OCI-M2 (cell line): ENCODE results near the gene ATAD2B.

Experiments used
- DNase-seq: peaks from one replicate; lab custom pipeline; 2025; ENCODE audit not compliant: unreplicated experiment; lab: John Stamatoyannopoulos, UW

The ATAD2B gene

GRCh38 chr2:23915327-23915726 lies 11.6 kb downstream of the ATAD2B start:
- no peak for DNase-seq

DNA sequence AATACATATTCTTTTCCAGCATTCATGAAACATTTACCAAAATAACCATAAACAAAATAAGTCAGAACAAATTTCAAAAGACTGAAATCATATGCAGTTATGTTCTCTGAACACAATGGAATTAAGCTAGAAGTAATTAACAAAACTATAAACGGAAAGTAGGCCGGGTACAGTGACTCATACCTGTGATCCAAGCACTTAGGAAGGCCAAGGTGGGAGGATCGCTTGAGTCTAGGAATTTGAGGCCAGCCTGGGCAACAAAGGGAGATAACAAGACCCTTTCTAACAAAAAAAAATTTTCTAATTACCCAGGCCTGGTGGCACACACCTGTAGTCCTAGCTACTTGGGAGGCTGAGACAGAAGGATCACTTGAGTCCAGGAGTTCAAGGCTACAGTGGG lies 14.9 kb downstream of the ATAD2B start:
- no peak for DNase-seq

- no peak for DNase-seq
These were observed 21.8 kb downstream of the ATAD2B start for GRCh38 chr2:23905155-23905554.

GRCh38 chr2:23904692-23905091 lies 22.2 kb downstream of the ATAD2B start:
- no peak for DNase-seq

- no peak for DNase-seq
These were observed 22.7 kb downstream of the ATAD2B start for GRCh38 chr2:23904215-23904614.

GRCh38 chr2:23903034-23903433 lies 23.9 kb downstream of the ATAD2B start:
- no peak for DNase-seq

DNA sequence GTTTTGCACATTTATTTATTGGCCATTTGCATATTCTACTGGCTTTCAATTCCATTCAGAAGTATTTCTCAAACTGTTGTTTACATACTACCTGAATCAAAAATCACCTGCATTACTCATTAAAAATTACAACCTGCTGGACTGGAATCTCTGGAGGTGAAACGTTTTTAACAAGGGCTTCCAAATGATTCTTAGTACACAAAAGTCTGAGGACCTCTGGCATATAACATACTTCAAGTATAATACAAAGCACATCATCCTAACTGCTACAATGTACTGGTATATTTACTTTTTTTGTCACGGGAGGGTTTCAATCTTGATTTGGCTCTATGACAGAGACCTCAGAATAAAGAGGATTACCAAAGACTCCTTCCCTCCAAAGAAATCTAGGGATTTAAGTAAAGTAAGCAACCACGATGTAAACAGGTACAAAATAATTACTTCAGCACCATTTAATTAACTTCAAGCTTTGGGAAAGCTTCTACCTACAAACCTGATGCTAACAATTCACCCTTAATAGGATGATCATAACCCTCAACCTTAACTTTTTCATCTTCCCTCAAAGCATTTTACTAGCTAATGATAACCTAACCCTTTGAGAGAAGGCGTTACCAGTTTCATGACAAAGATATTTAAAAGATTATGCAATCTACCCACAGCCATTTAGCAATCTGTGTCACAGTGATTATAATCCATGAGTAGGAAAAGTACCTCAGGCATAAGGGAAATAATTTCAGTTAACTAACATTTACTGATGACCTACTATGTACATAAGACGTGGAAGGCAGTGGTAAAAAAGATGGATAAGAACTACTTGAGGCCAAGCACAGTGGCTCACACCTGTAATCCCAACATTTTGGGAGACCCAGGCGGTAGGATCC lies 24.7 kb downstream of the ATAD2B start:
- DNase-seq, result no peak

- no peak for DNase-seq
These were observed 26.2 kb downstream of the ATAD2B start for GRCh38 chr2:23900541-23901322.

GRCh38 chr2:23900133-23900532 lies 26.8 kb downstream of the ATAD2B start:
- no peak for DNase-seq

- no peak for DNase-seq
These were observed 55.7 kb downstream of the ATAD2B start for GRCh38 chr2:23871206-23871605.

- DNase-seq, result no peak
These were observed 59.5 kb downstream of the ATAD2B start for GRCh38 chr2:23867449-23867848.

- DNase-seq, result no peak
These were observed 64.1 kb downstream of the ATAD2B start for GRCh38 chr2:23862716-23863426.

DNA sequence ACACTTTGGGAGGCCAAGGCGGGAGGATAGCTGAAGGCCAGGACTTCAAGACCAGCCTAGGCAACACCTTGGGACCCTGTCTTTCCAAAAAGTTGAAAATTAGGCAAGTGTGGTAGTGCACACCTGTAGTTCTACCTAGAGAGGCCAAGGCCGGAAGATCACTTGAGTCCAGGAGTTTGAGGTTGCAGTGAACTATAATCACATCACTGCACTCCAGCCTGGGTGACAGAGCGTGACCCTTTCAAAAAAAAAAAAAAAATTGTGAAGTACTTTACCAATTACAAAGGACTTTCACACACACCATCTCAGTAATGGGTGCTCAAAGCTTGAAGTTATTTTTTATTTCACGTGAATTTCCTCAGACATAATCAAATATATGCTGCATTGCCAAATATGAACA lies 65.0 kb downstream of the ATAD2B start:
- DNase-seq, result no peak

GRCh38 chr2:23859983-23860382 lies 66.9 kb downstream of the ATAD2B start:
- DNase-seq, result no peak

DNA sequence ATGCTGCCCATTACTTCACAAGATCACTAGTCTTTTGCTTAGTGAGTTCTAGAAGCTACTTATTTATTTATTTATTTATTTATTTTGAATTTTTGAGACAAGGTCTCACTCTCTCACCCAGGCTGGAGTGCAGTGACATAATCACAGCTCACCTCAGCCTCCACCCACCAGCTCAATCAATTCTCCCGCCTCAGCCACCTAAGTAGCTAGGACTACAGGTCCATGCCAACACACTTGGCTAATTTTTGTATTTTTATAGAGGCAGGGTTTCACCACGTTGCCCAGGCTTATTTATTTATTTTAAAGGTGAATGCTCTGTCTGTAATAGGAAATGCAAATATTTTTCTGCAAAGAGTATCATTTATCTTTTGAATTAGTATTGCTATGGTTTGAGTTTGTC lies 67.7 kb downstream of the ATAD2B start:
- DNase-seq, result no peak

- DNase-seq, result no peak
These were observed 76.2 kb downstream of the ATAD2B start for GRCh38 chr2:23850564-23851256.

DNA sequence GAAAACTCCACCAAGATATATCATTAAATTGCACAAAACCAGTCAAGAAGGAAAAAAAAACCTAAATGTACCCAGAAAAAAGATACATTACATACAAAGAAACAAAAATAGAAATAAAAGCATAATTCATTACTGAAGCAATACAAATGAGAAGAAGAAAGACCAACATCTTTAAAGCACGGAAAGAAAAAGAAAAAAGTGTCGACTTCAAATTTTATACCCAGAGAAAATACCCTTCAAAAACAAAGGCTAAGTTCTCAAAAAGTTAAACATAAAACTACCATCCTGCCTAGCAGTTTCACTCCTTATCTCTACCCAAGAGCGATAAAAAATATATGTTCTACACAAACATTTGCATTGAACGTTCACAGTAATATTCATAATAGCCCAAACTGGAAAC lies 82.0 kb downstream of the ATAD2B start:
- DNase-seq, result no peak

GRCh38 chr2:23843051-23843976 lies 83.6 kb downstream of the ATAD2B start:
- no peak for DNase-seq

DNA sequence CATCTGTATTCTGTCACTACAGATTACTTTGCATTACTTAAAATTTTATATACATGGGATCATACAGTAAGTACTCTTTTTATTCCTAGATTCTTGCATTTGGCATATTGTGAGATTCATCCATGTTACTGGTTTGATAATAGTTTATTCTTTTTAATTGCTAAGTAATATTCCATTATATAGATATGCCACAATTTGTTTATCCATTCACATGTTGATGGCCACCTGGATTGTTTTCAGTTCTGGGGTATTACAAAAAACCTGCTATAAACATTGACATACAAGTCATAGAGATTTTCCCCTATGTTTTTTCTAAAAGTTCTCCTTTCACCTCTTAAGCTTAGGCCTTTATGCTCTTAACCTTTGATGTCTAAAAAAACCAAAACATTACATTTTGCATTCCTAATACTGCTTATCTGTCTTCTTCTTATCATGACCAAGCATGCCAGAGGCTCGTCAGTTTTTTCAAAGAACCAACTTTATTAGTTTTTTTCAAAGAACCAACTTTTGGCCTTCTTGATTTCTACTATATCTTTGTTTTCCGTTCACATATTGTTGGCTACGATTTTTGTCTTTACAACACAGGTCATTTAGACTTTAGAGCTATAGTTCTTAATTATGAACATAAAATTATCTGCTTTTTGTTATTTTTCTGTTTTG lies 86.9 kb downstream of the ATAD2B start:
- DNase-seq, result no peak
